ENCODE measurements around the gene ETV3L. TPM values are rescaled to one million over a fixed set of nuclear protein-coding genes. Genes with fewer than 3 reads are reported as not detected.

The ETV3L gene
- total RNA-seq, 1 experiment from 2014 or later, result not detected

- no peak for DNase-seq (ENCODE audit: low read depth)
Observed at GRCh38 chr1:157132616-157133167, 33.1 kb upstream of the ETV3L start.

- no peak for DNase-seq (ENCODE audit: low read depth)
Observed at GRCh38 chr1:157132111-157132510, 32.5 kb upstream of the ETV3L start.

GRCh38 chr1:157131281-157131680 lies 31.7 kb upstream of the ETV3L start:
- DNase-seq (ENCODE audit: low read depth), result no peak

GRCh38 chr1:157124855-157125254 lies 25.2 kb upstream of the ETV3L start:
- DNase-seq (ENCODE audit: low read depth), result no peak

- DNase-seq (ENCODE audit: low read depth), result no peak
Observed at GRCh38 chr1:157119448-157119847, 19.8 kb upstream of the ETV3L start.

- no peak for DNase-seq (ENCODE audit: low read depth)
Observed at GRCh38 chr1:157119008-157119407, 19.4 kb upstream of the ETV3L start.

- no peak for DNase-seq (ENCODE audit: low read depth)
Observed at GRCh38 chr1:157117527-157118057, 18.0 kb upstream of the ETV3L start.

- DNase-seq (ENCODE audit: low read depth), result no peak
Observed at GRCh38 chr1:157116737-157117103, 17.1 kb upstream of the ETV3L start.

GRCh38 chr1:157115851-157116736 lies 16.5 kb upstream of the ETV3L start:
- DNase-seq (ENCODE audit: low read depth), result no peak

- no peak for DNase-seq (ENCODE audit: low read depth)
Observed at GRCh38 chr1:157115429-157115838, 15.8 kb upstream of the ETV3L start.

- DNase-seq (ENCODE audit: low read depth), result no peak
Observed at GRCh38 chr1:157114183-157115121, 14.8 kb upstream of the ETV3L start.

- peak; percentile 42 for DNase-seq (ENCODE audit: low read depth)
Observed at GRCh38 chr1:157113631-157114030, 14.0 kb upstream of the ETV3L start.

- no peak for DNase-seq (ENCODE audit: low read depth)
Observed at GRCh38 chr1:157113106-157113505, 13.5 kb upstream of the ETV3L start.

GRCh38 chr1:157112186-157112867 lies 12.7 kb upstream of the ETV3L start:
- no peak for DNase-seq (ENCODE audit: low read depth)

GRCh38 chr1:157111396-157112165 lies 12.0 kb upstream of the ETV3L start:
- DNase-seq (ENCODE audit: low read depth), result no peak

GRCh38 chr1:157110686-157111085 lies 11.1 kb upstream of the ETV3L start:
- DNase-seq (ENCODE audit: low read depth), result no peak

GRCh38 chr1:157110003-157110402 lies 10.4 kb upstream of the ETV3L start:
- DNase-seq (ENCODE audit: low read depth), result no peak

- DNase-seq (ENCODE audit: low read depth), result no peak
Observed at GRCh38 chr1:157108448-157108847, 8.8 kb upstream of the ETV3L start.

- no peak for DNase-seq (ENCODE audit: low read depth)
Observed at GRCh38 chr1:157107702-157108101, 8.1 kb upstream of the ETV3L start.

GRCh38 chr1:157106813-157107189 lies 7.2 kb upstream of the ETV3L start:
- DNase-seq (ENCODE audit: low read depth), result no peak

Data from HT1080 (cell line).